K562 (cell line): Measurements from ENCODE around the gene PODN. TPM values are rescaled to one million over a fixed set of nuclear protein-coding genes. Genes with fewer than 3 reads are reported as not detected.

Experiments
- ATAC-seq: fragments of 200-7000 bp; cut with Tn5 transposase; 3 replicates; pipeline ENCODE4 v1.9.1; 2020; ENCODE audit warnings: moderate library complexity
- BruUV-seq: library from RNA; stranded (reverse); fragments of 400-500 nt; replicated peaks from 2 replicates; lab custom pipeline; 2021; lab: Mats Ljungman, UMichigan
- CTCF ChIA-PET: fragments of 300-600 bp; formaldehyde crosslinking; extraction: SDS; loops from one replicate; lab custom pipeline; 2021; ENCODE audit warnings: low intra/inter-chr PET ratio; lab: Yijun Ruan, JAX
- POLR2A ChIA-PET: fragments of 300-600, 350-650 bp; sonication (Branson Sonifier 250); formaldehyde crosslinking; extraction: SDS; loops from one replicate; lab custom pipeline; 2021; ENCODE audit warnings: antibody characterized with exemption, inconsistent platforms; lab: Yijun Ruan, JAX
- DNase-seq, 4 experiments: peaks; one replicate each; pipeline versions ENCODE4 v3.0.0 to v3.0.0-alpha.2; 2011 to 2018; ENCODE audit warnings: low spot score in 3 of 4, mixed read lengths in 3 of 4; ENCODE audit errors: extremely low read depth in 1 of 4
- FAIRE-seq: peaks from 2 replicates; lab custom pipeline; 2011; peaks lifted over from hg19 to GRCh38; lab: Jason Lieb, UNC
- H2AFZ ChIP-seq: 2 replicates; pipeline ENCODE4 v1.6.0; 2011; ENCODE audit warnings: low read depth, low read length, control low read depth, inconsistent platforms
- H3K27ac ChIP-seq: fragments of 200-600 bp; 3 replicates; pipeline ENCODE4 v1.8.0; 2011; ENCODE audit warnings: low read depth, mild to moderate bottlenecking, control low read depth, inconsistent platforms, low read length, moderate library complexity, mixed read lengths; ENCODE audit errors: extremely low read depth
- H3K27me3 ChIP-seq, 2 experiments: fragments of 300-600 bp in 1 of 2; 2 replicates in 1 of 2; 3 replicates in 1 of 2; pipeline versions ENCODE4 v1.6.0 to v1.8.0; 2011; ENCODE audit warnings: inconsistent platforms in 2 of 2, low read length in 2 of 2, mild to moderate bottlenecking in 1 of 2, mixed read lengths in 1 of 2, moderate library complexity in 1 of 2; ENCODE audit not compliant: control insufficient read depth in 2 of 2, insufficient read depth in 2 of 2
- H3K36me3 ChIP-seq: fragments of 300-600 bp; 3 replicates; pipeline ENCODE4 v1.8.0; 2011; ENCODE audit warnings: mild to moderate bottlenecking, low read length, inconsistent platforms; ENCODE audit not compliant: control insufficient read depth, insufficient read depth
- H3K4me1 ChIP-seq, 2 experiments: fragments of 200-600 bp in 1 of 2; replicated peaks in 1 of 2; 2 replicates in 1 of 2; 3 replicates in 1 of 2; pipeline versions ENCODE4 v1.5.1 to v1.8.0; 2011; ENCODE audit warnings: inconsistent platforms in 2 of 2, low read length in 2 of 2, mild to moderate bottlenecking in 1 of 2, mixed read lengths in 1 of 2, moderate library complexity in 1 of 2; ENCODE audit not compliant: control insufficient read depth in 2 of 2, insufficient read depth in 2 of 2
- H3K4me2 ChIP-seq: 2 replicates; pipeline ENCODE4 v1.6.1; 2011; ENCODE audit warnings: low read length, control low read depth, inconsistent platforms, mixed read lengths; ENCODE audit not compliant: insufficient read depth
- H3K4me3 ChIP-seq: fragments of 200-600 bp; sonication (generic), shearing (Covaris generic); 2 replicates; pipeline ENCODE4 v1.5.1; 2016; ENCODE audit warnings: control low read depth, inconsistent platforms
- H3K79me2 ChIP-seq: fragments of 200-600 bp; 3 replicates; pipeline ENCODE4 v1.8.0; 2011; ENCODE audit warnings: low read length, inconsistent platforms; ENCODE audit not compliant: control insufficient read depth, insufficient read depth
- H3K9ac ChIP-seq, 2 experiments: 2 replicates each; pipeline versions ENCODE4 v1.6.0 to v1.6.1; 2011; ENCODE audit warnings: low read depth in 2 of 2, low read length in 2 of 2, control low read depth in 1 of 2, inconsistent platforms in 1 of 2, mild to moderate bottlenecking in 1 of 2, mixed read lengths in 1 of 2; ENCODE audit not compliant: insufficient read depth in 1 of 2
- H3K9me1 ChIP-seq: one replicate; pipeline ENCODE4 v1.6.0; 2011; ENCODE audit warnings: inconsistent platforms, mild to moderate bottlenecking, low read length, moderate library complexity; ENCODE audit not compliant: control insufficient read depth, insufficient read depth
- H3K9me3 ChIP-seq: replicated peaks from 2 replicates; pipeline ENCODE4 v1.5.1; 2011; ENCODE audit warnings: low read depth, low read length, inconsistent platforms; ENCODE audit not compliant: control insufficient read depth, insufficient read depth
- H4K20me1 ChIP-seq: replicated peaks from 2 replicates; pipeline ENCODE4 v1.6.1; 2011; ENCODE audit warnings: low read length, inconsistent platforms, mixed read lengths; ENCODE audit not compliant: control insufficient read depth, insufficient read depth
- CBX5 ChIP-seq: IDR thresholded peaks from 2 replicates; pipeline ENCODE4 v1.6.1; 2014; ENCODE audit warnings: low read depth, borderline replicate concordance
- DEAF1 ChIP-seq: fragments of 450-650 bp; formaldehyde crosslinking; IDR thresholded peaks from 2 replicates; pipeline ENCODE4 v1.4.0; 2020; ENCODE audit warnings: mild to moderate bottlenecking, moderate library complexity
- HNRNPK ChIP-seq: fragments of 200-400 bp; formaldehyde crosslinking; IDR thresholded peaks from one replicate; pipeline ENCODE4 v1.6.1; 2018; ENCODE audit warnings: mild to moderate bottlenecking, low read depth, low read length; ENCODE audit not compliant: poor library complexity, severe bottlenecking
- HNRNPUL1 ChIP-seq: fragments of 200-400 bp; formaldehyde crosslinking; IDR thresholded peaks from 2 replicates; pipeline ENCODE4 v1.6.1; 2017; ENCODE audit warnings: low read length
- HOXB6 ChIP-seq: fragments of 250-450 bp; sonication (Bioruptor Pico); IDR thresholded peaks from 2 replicates; pipeline ENCODE4 v1.5.1; 2022; ENCODE audit warnings: mild to moderate bottlenecking, borderline replicate concordance
- MIER1 ChIP-seq: fragments of 450-650 bp; IDR thresholded peaks from 2 replicates; pipeline ENCODE4 v1.6.1; 2016; ENCODE audit warnings: antibody characterized with exemption, mild to moderate bottlenecking, low read depth
- MLX ChIP-seq, 2 experiments: fragments of 450-650 bp in 1 of 2; sonication (generic) in 1 of 2; formaldehyde crosslinking; conservative IDR thresholded peaks; 2 replicates each; pipeline versions ENCODE4 v1.4.0 to v1.8.1; 2020 to 2022; ENCODE audit warnings: mild to moderate bottlenecking in 1 of 2, missing genetic modification reagents in 1 of 2
- RBBP5 ChIP-seq: fragments of 200-600 bp; sonication (generic); IDR thresholded peaks from 2 replicates; pipeline ENCODE4 v1.6.1; 2012; ENCODE audit warnings: borderline replicate concordance, mild to moderate bottlenecking, low read length, control low read depth, inconsistent platforms; ENCODE audit not compliant: insufficient read depth, poor library complexity, severe bottlenecking
- SP1 ChIP-seq: sonication (generic); formaldehyde crosslinking; IDR thresholded peaks from 2 replicates; pipeline ENCODE4 v1.8.1; 2022; ENCODE audit warnings: mild to moderate bottlenecking, missing genetic modification reagents
- ZFP1 ChIP-seq: fragments of 450-650 bp; formaldehyde crosslinking; IDR thresholded peaks from 2 replicates; pipeline ENCODE4 v1.4.0; 2020; ENCODE audit warnings: mild to moderate bottlenecking, mixed read lengths
- ZNF311 ChIP-seq: fragments of 250-450 bp; sonication (Bioruptor Pico); IDR thresholded peaks from 2 replicates; pipeline ENCODE4 v1.4.0; 2020; ENCODE audit warnings: mild to moderate bottlenecking, moderate library complexity
- WGBS: fragments of 100-300 bp; shearing (Covaris generic); methylation state at CpG from one replicate; pipeline ENCODE4 v1.1.6; 2016; ENCODE audit warnings: low coverage, mixed read lengths; ENCODE audit not compliant: insufficient coverage; ENCODE audit errors: missing lambda C conversion rate; 5-methylcytosine and 5-hydroxymethylcytosine counted together
- in situ Hi-C: fragments of 300-500 bp; cut with MboI; formaldehyde crosslinking; loops from 4 replicates; pipeline ENCODE4 v1.15.0; 2018; ENCODE audit warnings: inconsistent platforms, mixed read lengths
- intact Hi-C: fragments of 100-400 bp; cut with micrococcal nuclease; formaldehyde crosslinking; loops from 2 replicates; pipeline ENCODE4 v1.14.2; 2022
- polyA plus RNA-seq, 8 experiments: library from polyadenylated mRNA; depleted of rRNA in 4 of 8; stranded (reverse) in 5 of 8; unstranded in 3 of 8; fragments of >200 nt; fragmentation: Nextera tagmentation in 2 of 8; fragmentation: Illumina TruSeq in 1 of 8; extraction: Ambion mirVana in 2 of 8; extraction: Trizol in 1 of 8; gene quantifications; 2 replicates each; pipeline versions ENCODE4 v1.2.1 to v1.2.3, GENCODE V29; 2011 to 2014; ENCODE audit warnings: inconsistent platforms in 1 of 8, missing spikeins in 1 of 8
- total RNA-seq, 7 experiments: library from RNA; depleted of rRNA in 6 of 7; stranded (reverse); fragments of >200 nt in 6 of 7; fragmentation: Illumina TruSeq in 2 of 7; extraction: Trizol in 2 of 7; gene quantifications; 2 replicates each; pipeline versions ENCODE4 v1.2.1 to v1.2.3, GENCODE V29; 2011 to 2021; ENCODE audit warnings: low replicate concordance in 1 of 7
- TF ChIP-seq, protein P1 (sequence below): fragments of 450-650 bp; formaldehyde crosslinking; IDR thresholded peaks from 2 replicates; pipeline ENCODE4 v1.4.0; 2022; ENCODE audit warnings: missing genetic modification characterization
- TF ChIP-seq, protein P2 (sequence below), 3 experiments: fragments of 200-800 bp in 1 of 3; fragments of 250-450 bp in 1 of 3; fragments of 450-650 bp in 1 of 3; sonication (Bioruptor Pico) in 1 of 3; sonication (Bioruptor generic) in 1 of 3; formaldehyde crosslinking in 1 of 3; IDR thresholded peaks; 2 replicates each; pipeline versions ENCODE4 v1.6.1 to v1.8.0; 2016 to 2022; ENCODE audit warnings: mild to moderate bottlenecking in 2 of 3, missing genetic modification characterization in 2 of 3, missing compliant biosample characterization in 1 of 3, moderate library complexity in 1 of 3

Gene PODN
- total and polyA plus RNA-seq, 9 of the 15 experiments (the other 6 are each of a cell fraction or from before 2014, with no cell fraction given): not detected

GRCh38 chr1:53092659-53093450, 30.8 kb downstream of the PODN start:
- in situ Hi-C loops: no loop called here
- CTCF ChIA-PET: interaction anchor here (0.7 kb wide), 1 partner anchor 1402 kb away, joined by 4 read pairs; no protein-coding TSS in a partner anchor
- Histone ChIP-seq H3K9ac (no peak overlapping the region), H3K79me2 (no peaks in the 10 kb centered on the region), H3K9me3 (peaks cover 26% of the 10 kb centered on the region), H3K27ac (no peak overlapping the region), H3K36me3 (no peaks in the 10 kb centered on the region), H3K4me3 (no peak overlapping the region), H3K4me2 (no peak overlapping the region), H3K9me1 (no peaks in the 10 kb centered on the region), H3K4me1 (peaks cover 8 to 50% of the 10 kb centered on the region in 2 experiments; a peak in 3 of 5 replicates), H3K27me3 (peaks cover 29 to 52% of the 10 kb centered on the region in 2 experiments), H2AFZ (no peak overlapping the region), H4K20me1 (no peaks in the 10 kb centered on the region)
- no TSS peak for BruUV-seq
- DNase-seq (no peak), ATAC-seq (no peak), FAIRE-seq (no peak)
- POLR2A ChIA-PET: interaction anchor here (0.5 to 1.2 kb wide), 5 partner anchors 8 to 259 kb away, joined by 3 to 4 read pairs (median 3); no protein-coding TSS in a partner anchor
- intact Hi-C loops: no loop called here
- 14% methylated on average over 32 of the region's 33 CpGs for WGBS
- TF ChIP-seq MLX (CRISPR knock-in tag; conservative IDR thresholded peaks at IDR 0.05) (no peak), MIER1 (no peak), ZNF311 (CRISPR knock-in tag) (no peak), RBBP5 (no peak), HOXB6 (CRISPR knock-in tag) (no peak), DEAF1 (no peak), HNRNPUL1 (no peak), ZFP1 (CRISPR knock-in tag) (no peak), HNRNPK (no peak), SP1 (CRISPR knock-in tag) (no peak), CBX5 (no peak)
- TF ChIP-seq, protein P1, sequence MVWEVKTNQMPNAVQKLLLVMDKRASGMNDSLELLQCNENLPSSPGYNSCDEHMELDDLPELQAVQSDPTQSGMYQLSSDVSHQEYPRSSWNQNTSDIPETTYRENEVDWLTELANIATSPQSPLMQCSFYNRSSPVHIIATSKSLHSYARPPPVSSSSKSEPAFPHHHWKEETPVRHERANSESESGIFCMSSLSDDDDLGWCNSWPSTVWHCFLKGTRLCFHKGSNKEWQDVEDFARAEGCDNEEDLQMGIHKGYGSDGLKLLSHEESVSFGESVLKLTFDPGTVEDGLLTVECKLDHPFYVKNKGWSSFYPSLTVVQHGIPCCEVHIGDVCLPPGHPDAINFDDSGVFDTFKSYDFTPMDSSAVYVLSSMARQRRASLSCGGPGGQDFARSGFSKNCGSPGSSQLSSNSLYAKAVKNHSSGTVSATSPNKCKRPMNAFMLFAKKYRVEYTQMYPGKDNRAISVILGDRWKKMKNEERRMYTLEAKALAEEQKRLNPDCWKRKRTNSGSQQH (CRISPR knock-in tag): no peak
- TF ChIP-seq, protein P2, sequence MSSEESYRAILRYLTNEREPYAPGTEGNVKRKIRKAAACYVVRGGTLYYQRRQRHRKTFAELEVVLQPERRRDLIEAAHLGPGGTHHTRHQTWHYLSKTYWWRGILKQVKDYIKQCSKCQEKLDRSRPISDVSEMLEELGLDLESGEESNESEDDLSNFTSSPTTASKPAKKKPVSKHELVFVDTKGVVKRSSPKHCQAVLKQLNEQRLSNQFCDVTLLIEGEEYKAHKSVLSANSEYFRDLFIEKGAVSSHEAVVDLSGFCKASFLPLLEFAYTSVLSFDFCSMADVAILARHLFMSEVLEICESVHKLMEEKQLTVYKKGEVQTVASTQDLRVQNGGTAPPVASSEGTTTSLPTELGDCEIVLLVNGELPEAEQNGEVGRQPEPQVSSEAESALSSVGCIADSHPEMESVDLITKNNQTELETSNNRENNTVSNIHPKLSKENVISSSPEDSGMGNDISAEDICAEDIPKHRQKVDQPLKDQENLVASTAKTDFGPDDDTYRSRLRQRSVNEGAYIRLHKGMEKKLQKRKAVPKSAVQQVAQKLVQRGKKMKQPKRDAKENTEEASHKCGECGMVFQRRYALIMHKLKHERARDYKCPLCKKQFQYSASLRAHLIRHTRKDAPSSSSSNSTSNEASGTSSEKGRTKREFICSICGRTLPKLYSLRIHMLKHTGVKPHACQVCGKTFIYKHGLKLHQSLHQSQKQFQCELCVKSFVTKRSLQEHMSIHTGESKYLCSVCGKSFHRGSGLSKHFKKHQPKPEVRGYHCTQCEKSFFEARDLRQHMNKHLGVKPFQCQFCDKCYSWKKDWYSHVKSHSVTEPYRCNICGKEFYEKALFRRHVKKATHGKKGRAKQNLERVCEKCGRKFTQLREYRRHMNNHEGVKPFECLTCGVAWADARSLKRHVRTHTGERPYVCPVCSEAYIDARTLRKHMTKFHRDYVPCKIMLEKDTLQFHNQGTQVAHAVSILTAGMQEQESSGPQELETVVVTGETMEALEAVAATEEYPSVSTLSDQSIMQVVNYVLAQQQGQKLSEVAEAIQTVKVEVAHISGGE (CRISPR knock-in tag; IDR thresholded peaks at IDR 0.05): no peak
